GM12878 (cell line): ENCODE data around the gene ZDHHC5. TPM values are rescaled to one million over a fixed set of nuclear protein-coding genes. Genes with fewer than 3 reads are reported as not detected.

ENCODE experiments used
- ATAC-seq: fragments of 200-7000 bp; cut with Tn5 transposase; 3 replicates; pipeline ENCODE4 v1.9.1; 2020; ENCODE audit warnings: mild to moderate bottlenecking, moderate library complexity
- BruUV-seq: library from RNA; stranded (reverse); fragments of 400-500 nt; replicated peaks from 2 replicates; lab custom pipeline; 2021; lab: Mats Ljungman, UMichigan
- CTCF ChIA-PET: fragments of 300-600 bp; sonication (Branson Sonifier 250); formaldehyde crosslinking; extraction: SDS; loops from one replicate; lab custom pipeline; 2021; ENCODE audit warnings: inconsistent platforms; lab: Yijun Ruan, JAX
- POLR2A ChIA-PET: fragments of 350-600 bp; formaldehyde crosslinking; extraction: SDS; loops from one replicate; lab custom pipeline; 2021; ENCODE audit warnings: inconsistent platforms; lab: Charles Lee
- RAD21 ChIA-PET: fragments of 300-600 bp; sonication (Branson Sonifier 250); formaldehyde crosslinking; loops from one replicate; lab custom pipeline; 2023; ENCODE audit warnings: antibody characterized with exemption; ENCODE audit not compliant: unreplicated experiment; lab: Charles Lee
- SMC1A ChIA-PET: fragments of 300-600 bp; sonication (Branson Sonifier 250); formaldehyde crosslinking; loops from one replicate; lab custom pipeline; 2023; ENCODE audit not compliant: unreplicated experiment, uncharacterized antibody; lab: Charles Lee
- DNase-seq: peaks from one replicate; pipeline ENCODE4 v3.0.0-alpha.2; 2011; ENCODE audit warnings: low read depth, low spot score
- FAIRE-seq: peaks from 3 replicates; lab custom pipeline; 2011; peaks lifted over from hg19 to GRCh38; lab: Jason Lieb, UNC
- H2AFZ ChIP-seq: 2 replicates; pipeline ENCODE4 v1.6.0; 2011; ENCODE audit warnings: low read depth, low read length, control low read depth; ENCODE audit not compliant: control insufficient read depth
- H3K27ac ChIP-seq: 2 replicates; pipeline ENCODE4 v1.5.1; 2011; ENCODE audit warnings: control low read depth; ENCODE audit not compliant: control insufficient read depth, insufficient read depth
- H3K27me3 ChIP-seq, 2 experiments: replicated peaks in 1 of 2; 2 replicates each; pipeline versions ENCODE4 v1.6.0 to v1.6.1; 2011; ENCODE audit warnings: low read length in 1 of 2; ENCODE audit not compliant: control insufficient read depth in 2 of 2, insufficient read depth in 2 of 2
- H3K36me3 ChIP-seq, 2 experiments: 2 replicates each; pipeline ENCODE4 v1.5.1; 2011; ENCODE audit warnings: low read length in 1 of 2; ENCODE audit not compliant: control insufficient read depth in 2 of 2, insufficient read depth in 2 of 2
- H3K4me1 ChIP-seq: 2 replicates; pipeline ENCODE4 v1.6.1; 2011; ENCODE audit warnings: mild to moderate bottlenecking, low read length, moderate library complexity, mixed read lengths; ENCODE audit not compliant: control insufficient read depth, insufficient read depth
- H3K4me2 ChIP-seq: 2 replicates; pipeline ENCODE4 v1.6.0; 2011; ENCODE audit warnings: control low read depth; ENCODE audit not compliant: control insufficient read depth, insufficient read depth
- H3K4me3 ChIP-seq: fragments of 200-600 bp; sonication (generic); 2 replicates; pipeline ENCODE4 v1.5.1; 2016
- H3K79me2 ChIP-seq: 2 replicates; pipeline ENCODE4 v1.6.0; 2011; ENCODE audit warnings: low read length; ENCODE audit not compliant: control insufficient read depth, insufficient read depth
- H3K9ac ChIP-seq: 2 replicates; pipeline ENCODE4 v1.8.0; 2011; ENCODE audit warnings: low read length, control low read depth, mixed read lengths; ENCODE audit not compliant: control insufficient read depth, insufficient read depth
- H3K9me3 ChIP-seq: replicated peaks from 3 replicates; pipeline ENCODE4 v1.5.1; 2011; ENCODE audit warnings: mild to moderate bottlenecking, low read length; ENCODE audit not compliant: control insufficient read depth, insufficient read depth
- H4K20me1 ChIP-seq: 2 replicates; pipeline ENCODE4 v1.6.0; 2011; ENCODE audit not compliant: control insufficient read depth, insufficient read depth
- BMI1 ChIP-seq: fragments of 450-650 bp; IDR thresholded peaks from 2 replicates; pipeline ENCODE4 v1.6.1; 2016; ENCODE audit warnings: mild to moderate bottlenecking, moderate library complexity, borderline replicate concordance
- BRCA1 ChIP-seq: IDR thresholded peaks from 2 replicates; pipeline ENCODE4 v1.6.1; 2011; ENCODE audit warnings: low read depth, low read length, improper control_type of control experiment
- CREB1 ChIP-seq: IDR thresholded peaks from 2 replicates; pipeline ENCODE4 v1.6.1; 2012; ENCODE audit warnings: low read depth, mild to moderate bottlenecking, inconsistent platforms
- HCFC1 ChIP-seq: fragments of 150-350 bp; IDR thresholded peaks from 2 replicates; pipeline ENCODE4 v1.6.1; 2014; ENCODE audit warnings: low read length
- NFYB ChIP-seq: IDR thresholded peaks from 2 replicates; pipeline ENCODE4 v1.6.1; 2011; ENCODE audit warnings: low read depth, mild to moderate bottlenecking, low read length, improper control_type of control experiment, moderate library complexity; ENCODE audit not compliant: insufficient read depth
- WRNIP1 ChIP-seq: IDR thresholded peaks from 2 replicates; pipeline ENCODE4 v1.6.1; 2011; ENCODE audit warnings: low read depth, low read length, improper control_type of control experiment, borderline replicate concordance
- YY1 ChIP-seq: IDR thresholded peaks from 2 replicates; pipeline ENCODE4 v1.6.1; 2011; ENCODE audit warnings: low read depth, mild to moderate bottlenecking, low read length
- WGBS: methylation state at CpG from one replicate; pipeline ENCODE4 v1.1.6; 2016; ENCODE audit warnings: low lambda C conversion rate; ENCODE audit not compliant: insufficient replicate concordance, insufficient coverage; ENCODE audit errors: missing lambda C conversion rate; 5-methylcytosine and 5-hydroxymethylcytosine counted together
- in situ Hi-C: fragments of 300-500 bp; cut with MboI; formaldehyde crosslinking; loops from 9 replicates; pipeline ENCODE4 v1.14.3; 2018; ENCODE audit warnings: mixed read lengths
- intact Hi-C: fragments of 100-400 bp; cut with micrococcal nuclease; formaldehyde crosslinking; loops from one replicate; pipeline ENCODE4 v1.14.2; 2022; ENCODE audit not compliant: unreplicated experiment
- polyA plus RNA-seq, 11 experiments: library from polyadenylated mRNA; depleted of rRNA in 4 of 11; unstranded in 6 of 11; stranded (reverse) in 5 of 11; fragments of >200 nt; fragmentation: Nextera tagmentation in 4 of 11; fragmentation: Illumina TruSeq in 1 of 11; extraction: Ambion mirVana in 4 of 11; extraction: Trizol in 1 of 11; gene quantifications; 1 replicate in 1 of 11; 2 replicates in 10 of 11; pipeline versions ENCODE4 v1.2.1 to v1.2.3, GENCODE V29; 2011 to 2016; ENCODE audit warnings: inconsistent platforms in 2 of 11, missing spikeins in 2 of 11, low read depth in 1 of 11
- total RNA-seq, 4 experiments: library from RNA; depleted of rRNA in 3 of 4; stranded (reverse); fragments of >200 nt in 3 of 4; fragmentation: Illumina TruSeq in 1 of 4; extraction: Trizol in 1 of 4; gene quantifications; 2 replicates each; pipeline versions ENCODE4 v1.2.1 to v1.2.3, GENCODE V29; 2013 to 2021
- TF ChIP-seq, protein P1 (sequence below): fragments of 150-350 bp; IDR thresholded peaks from 2 replicates; pipeline ENCODE4 v1.6.1; 2014; ENCODE audit warnings: mild to moderate bottlenecking, low read depth, low read length
- TF ChIP-seq, protein P2 (sequence below): fragments of 450-650 bp; IDR thresholded peaks from 2 replicates; pipeline ENCODE4 v1.6.1; 2017; ENCODE audit warnings: mild to moderate bottlenecking, moderate library complexity
- TF ChIP-seq, protein P3 (sequence below): fragments of 450-650 bp; formaldehyde crosslinking; IDR thresholded peaks from 2 replicates; pipeline ENCODE4 v1.5.0; 2022; ENCODE audit warnings: mild to moderate bottlenecking, missing genetic modification characterization

The ZDHHC5 gene
- total and polyA plus RNA-seq, 10 of the 15 experiments (the other 5 are each of a cell fraction or from before 2014, with no cell fraction given), result 3.9 to 61.3 (median 37.6) TPM

DNA sequence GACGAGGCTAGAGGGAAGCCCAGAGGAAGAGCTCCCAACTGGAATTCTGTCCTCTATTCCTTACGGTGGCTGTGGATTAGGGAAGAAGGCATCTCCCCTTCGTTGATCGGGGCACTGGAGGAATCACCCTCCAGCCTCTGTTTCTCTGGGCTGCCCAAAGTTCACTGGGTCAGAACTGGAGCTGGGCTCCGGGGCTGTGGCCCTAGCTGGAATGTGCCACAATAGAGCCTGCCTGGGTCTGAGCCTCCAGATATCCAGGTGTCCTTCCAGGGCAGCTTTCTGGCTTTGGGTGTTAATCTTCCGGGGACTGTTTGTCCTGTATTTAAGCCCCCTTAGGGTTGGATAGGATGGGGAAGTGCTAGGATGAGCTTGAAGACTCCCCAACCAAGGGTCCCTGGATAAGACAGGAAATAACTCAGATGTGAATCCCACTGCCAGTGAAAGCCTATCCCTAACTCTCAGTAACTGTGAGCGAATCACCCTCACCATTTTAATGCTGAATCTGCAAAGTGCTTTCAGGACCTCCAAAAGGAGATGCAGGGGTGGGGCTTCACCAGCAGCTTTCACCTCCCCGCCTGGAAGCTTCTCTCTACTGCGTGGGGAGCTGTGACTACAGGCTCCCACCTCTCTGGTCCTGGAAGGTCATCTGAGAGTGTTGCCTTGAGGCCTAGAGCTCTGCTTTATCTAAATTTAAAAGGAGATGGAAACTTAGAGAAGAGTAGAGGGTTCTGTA is 27.7 kb upstream of the ZDHHC5 start:
- H3K27ac ChIP-seq, result no peak overlapping the region
- H3K79me2 ChIP-seq, result no peaks in the 10 kb centered on the region
- no peak for ATAC-seq
- peaks cover 9% of the 10 kb centered on the region; the same call in 1 of the 2 replicates for H3K4me1 ChIP-seq
- POLR2A ChIA-PET, result interaction anchor here (0.6 to 1.4 kb wide), 4 partner anchors 12 to 72 kb away, joined by 3 to 7 read pairs (median 4); no protein-coding TSS in a partner anchor
- intact Hi-C loops (no loop called here), in situ Hi-C loops (loop anchor here (5.0 kb wide), 3 partner anchors 73 to 293 kb away; partner anchors contain the start of gene UBE2L6)
- H3K27me3 ChIP-seq, result no peaks in the 10 kb centered on the region; a peak in 1 of 4 replicates
- H3K9me3 ChIP-seq, result no peaks in the 10 kb centered on the region
- DNase-seq, result no peak
- 49% methylated on average over 9 of the region's 9 CpGs for WGBS
- no peak overlapping the region; the same call in 1 of the 2 replicates for H2AFZ ChIP-seq
- CTCF ChIA-PET, result interaction anchor here (0.6 to 13.9 kb wide), 32 partner anchors 8 to 883 kb away, joined by 3 to 319 read pairs (median 6); partner anchors contain the start of genes RTN4RL2, TIMM10 and UBE2L6
- no peak overlapping the region for H3K9ac ChIP-seq
- H3K4me3 ChIP-seq, result no peak overlapping the region
- BruUV-seq, result no TSS peak
- H3K4me2 ChIP-seq, result no peak overlapping the region
- no peaks in the 10 kb centered on the region for H3K36me3 ChIP-seq
- no peaks in the 10 kb centered on the region for H4K20me1 ChIP-seq
- SMC1A ChIA-PET, result interaction anchor here (0.6 to 5.8 kb wide), 20 partner anchors 13 to 874 kb away, joined by 3 to 45 read pairs (median 5); partner anchors contain the start of genes SELENOH and UBE2L6
- RAD21 ChIA-PET, result interaction anchor here (0.6 to 5.2 kb wide), 14 partner anchors 67 to 295 kb away, joined by 3 to 83 read pairs (median 6); partner anchors contain the start of genes SELENOH, SLC43A1 and UBE2L6
- no peak for FAIRE-seq
- TF ChIP-seq WRNIP1, result no peak
- no peak for TF ChIP-seq YY1
- no peak for TF ChIP-seq HCFC1
- no peak for TF ChIP-seq CREB1
- TF ChIP-seq, protein P1, sequence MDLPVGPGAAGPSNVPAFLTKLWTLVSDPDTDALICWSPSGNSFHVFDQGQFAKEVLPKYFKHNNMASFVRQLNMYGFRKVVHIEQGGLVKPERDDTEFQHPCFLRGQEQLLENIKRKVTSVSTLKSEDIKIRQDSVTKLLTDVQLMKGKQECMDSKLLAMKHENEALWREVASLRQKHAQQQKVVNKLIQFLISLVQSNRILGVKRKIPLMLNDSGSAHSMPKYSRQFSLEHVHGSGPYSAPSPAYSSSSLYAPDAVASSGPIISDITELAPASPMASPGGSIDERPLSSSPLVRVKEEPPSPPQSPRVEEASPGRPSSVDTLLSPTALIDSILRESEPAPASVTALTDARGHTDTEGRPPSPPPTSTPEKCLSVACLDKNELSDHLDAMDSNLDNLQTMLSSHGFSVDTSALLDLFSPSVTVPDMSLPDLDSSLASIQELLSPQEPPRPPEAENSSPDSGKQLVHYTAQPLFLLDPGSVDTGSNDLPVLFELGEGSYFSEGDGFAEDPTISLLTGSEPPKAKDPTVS, result no peak
- no peak for TF ChIP-seq BMI1
- TF ChIP-seq BRCA1, result no peak
- TF ChIP-seq, protein P2, sequence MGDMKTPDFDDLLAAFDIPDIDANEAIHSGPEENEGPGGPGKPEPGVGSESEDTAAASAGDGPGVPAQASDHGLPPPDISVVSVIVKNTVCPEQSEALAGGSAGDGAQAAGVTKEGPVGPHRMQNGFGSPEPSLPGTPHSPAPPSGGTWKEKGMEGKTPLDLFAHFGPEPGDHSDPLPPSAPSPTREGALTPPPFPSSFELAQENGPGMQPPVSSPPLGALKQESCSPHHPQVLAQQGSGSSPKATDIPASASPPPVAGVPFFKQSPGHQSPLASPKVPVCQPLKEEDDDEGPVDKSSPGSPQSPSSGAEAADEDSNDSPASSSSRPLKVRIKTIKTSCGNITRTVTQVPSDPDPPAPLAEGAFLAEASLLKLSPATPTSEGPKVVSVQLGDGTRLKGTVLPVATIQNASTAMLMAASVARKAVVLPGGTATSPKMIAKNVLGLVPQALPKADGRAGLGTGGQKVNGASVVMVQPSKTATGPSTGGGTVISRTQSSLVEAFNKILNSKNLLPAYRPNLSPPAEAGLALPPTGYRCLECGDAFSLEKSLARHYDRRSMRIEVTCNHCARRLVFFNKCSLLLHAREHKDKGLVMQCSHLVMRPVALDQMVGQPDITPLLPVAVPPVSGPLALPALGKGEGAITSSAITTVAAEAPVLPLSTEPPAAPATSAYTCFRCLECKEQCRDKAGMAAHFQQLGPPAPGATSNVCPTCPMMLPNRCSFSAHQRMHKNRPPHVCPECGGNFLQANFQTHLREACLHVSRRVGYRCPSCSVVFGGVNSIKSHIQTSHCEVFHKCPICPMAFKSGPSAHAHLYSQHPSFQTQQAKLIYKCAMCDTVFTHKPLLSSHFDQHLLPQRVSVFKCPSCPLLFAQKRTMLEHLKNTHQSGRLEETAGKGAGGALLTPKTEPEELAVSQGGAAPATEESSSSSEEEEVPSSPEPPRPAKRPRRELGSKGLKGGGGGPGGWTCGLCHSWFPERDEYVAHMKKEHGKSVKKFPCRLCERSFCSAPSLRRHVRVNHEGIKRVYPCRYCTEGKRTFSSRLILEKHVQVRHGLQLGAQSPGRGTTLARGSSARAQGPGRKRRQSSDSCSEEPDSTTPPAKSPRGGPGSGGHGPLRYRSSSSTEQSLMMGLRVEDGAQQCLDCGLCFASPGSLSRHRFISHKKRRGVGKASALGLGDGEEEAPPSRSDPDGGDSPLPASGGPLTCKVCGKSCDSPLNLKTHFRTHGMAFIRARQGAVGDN, result no peak
- TF ChIP-seq, protein P3, sequence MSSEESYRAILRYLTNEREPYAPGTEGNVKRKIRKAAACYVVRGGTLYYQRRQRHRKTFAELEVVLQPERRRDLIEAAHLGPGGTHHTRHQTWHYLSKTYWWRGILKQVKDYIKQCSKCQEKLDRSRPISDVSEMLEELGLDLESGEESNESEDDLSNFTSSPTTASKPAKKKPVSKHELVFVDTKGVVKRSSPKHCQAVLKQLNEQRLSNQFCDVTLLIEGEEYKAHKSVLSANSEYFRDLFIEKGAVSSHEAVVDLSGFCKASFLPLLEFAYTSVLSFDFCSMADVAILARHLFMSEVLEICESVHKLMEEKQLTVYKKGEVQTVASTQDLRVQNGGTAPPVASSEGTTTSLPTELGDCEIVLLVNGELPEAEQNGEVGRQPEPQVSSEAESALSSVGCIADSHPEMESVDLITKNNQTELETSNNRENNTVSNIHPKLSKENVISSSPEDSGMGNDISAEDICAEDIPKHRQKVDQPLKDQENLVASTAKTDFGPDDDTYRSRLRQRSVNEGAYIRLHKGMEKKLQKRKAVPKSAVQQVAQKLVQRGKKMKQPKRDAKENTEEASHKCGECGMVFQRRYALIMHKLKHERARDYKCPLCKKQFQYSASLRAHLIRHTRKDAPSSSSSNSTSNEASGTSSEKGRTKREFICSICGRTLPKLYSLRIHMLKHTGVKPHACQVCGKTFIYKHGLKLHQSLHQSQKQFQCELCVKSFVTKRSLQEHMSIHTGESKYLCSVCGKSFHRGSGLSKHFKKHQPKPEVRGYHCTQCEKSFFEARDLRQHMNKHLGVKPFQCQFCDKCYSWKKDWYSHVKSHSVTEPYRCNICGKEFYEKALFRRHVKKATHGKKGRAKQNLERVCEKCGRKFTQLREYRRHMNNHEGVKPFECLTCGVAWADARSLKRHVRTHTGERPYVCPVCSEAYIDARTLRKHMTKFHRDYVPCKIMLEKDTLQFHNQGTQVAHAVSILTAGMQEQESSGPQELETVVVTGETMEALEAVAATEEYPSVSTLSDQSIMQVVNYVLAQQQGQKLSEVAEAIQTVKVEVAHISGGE (CRISPR knock-in tag), result no peak
- no peak for TF ChIP-seq NFYB
